ENCODE results near the gene GIT2. TPM values are rescaled to one million over a fixed set of nuclear protein-coding genes. Genes with fewer than 3 reads are reported as not detected.

Gene GIT2
- total RNA-seq, 4 donors from 2014 or later, result 28.7 to 46.5 (median 36.2) TPM

DNA sequence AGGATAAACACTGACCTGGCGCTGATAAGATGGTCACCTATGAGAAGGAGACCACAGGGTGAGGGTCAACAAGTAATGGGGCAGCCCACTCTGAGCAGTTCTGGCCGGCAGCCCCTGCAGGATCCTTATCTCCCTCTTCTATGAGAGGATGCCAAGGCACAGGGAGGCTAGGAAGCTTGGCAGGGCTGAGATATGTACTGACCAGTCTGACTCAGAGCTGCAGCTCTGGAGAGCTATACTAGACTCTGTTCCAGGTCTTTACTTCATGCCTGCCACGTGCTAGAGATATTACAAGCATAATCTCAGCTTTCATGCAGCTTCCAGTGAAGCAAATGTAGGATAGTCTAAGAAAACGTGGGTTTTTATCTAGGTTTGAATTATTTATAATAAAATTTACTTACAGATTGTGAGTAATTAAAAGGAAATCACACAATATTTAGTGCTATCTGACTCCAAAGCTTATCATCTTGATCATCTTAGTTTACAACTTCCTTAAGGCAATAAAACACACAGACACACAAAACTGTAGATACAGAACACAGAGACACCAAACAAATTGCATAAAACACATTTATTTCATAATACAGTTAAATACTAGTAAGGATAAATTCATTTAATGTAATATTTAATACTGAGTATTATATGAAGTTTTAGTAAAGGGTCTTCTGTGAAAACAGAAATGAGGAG is 32.3 kb downstream of the GIT2 start:
- WGBS, result 64% methylated on average over 4 of the region's 4 CpGs
- Histone ChIP-seq H3K27ac (replicated peaks in 1 of 4) (no peak overlapping the region), H3K36me3 (peaks cover 14 to 100% (median 83%) of the 10 kb centered on the region in 4 donors), H3K9me3 (no peaks in the 10 kb centered on the region), H3K4me3 (no peak overlapping the region), H3K4me1 (peaks cover 0 to 4% (median 0%) of the 10 kb centered on the region in 4 donors), H3K27me3 (no peaks in the 10 kb centered on the region)
- TF ChIP-seq EP300 (IDR thresholded peaks at IDR 0.05) (no peak), POLR2AphosphoS5 (IDR thresholded peaks at IDR 0.05) (no peak), POLR2A (IDR thresholded peaks at IDR 0.05; ENCODE audit: low read depth) (no peak), CTCF (IDR thresholded peaks at IDR 0.05) (no peak)
- intact Hi-C loops (cut with DNase I), result no loop called here
- DNase-seq (ENCODE audit: extremely low spot score), result no peak

- Histone ChIP-seq H3K27me3 (no peaks in the 10 kb centered on the region), H3K27ac (replicated peaks in 1 of 4) (no peak overlapping the region), H3K4me3 (no peak overlapping the region), H3K36me3 (peaks cover 20 to 100% (median 83%) of the 10 kb centered on the region in 4 donors), H3K4me1 (peaks cover 0 to 4% (median 0%) of the 10 kb centered on the region in 4 donors), H3K9me3 (no peaks in the 10 kb centered on the region)
- DNase-seq (ENCODE audit: extremely low spot score), result no peak
- TF ChIP-seq EP300 (IDR thresholded peaks at IDR 0.05), result no peak
- no peak for TF ChIP-seq CTCF (IDR thresholded peaks at IDR 0.05)
- TF ChIP-seq POLR2AphosphoS5 (IDR thresholded peaks at IDR 0.05), result no peak
- TF ChIP-seq POLR2A (IDR thresholded peaks at IDR 0.05; ENCODE audit: low read depth), result no peak
- WGBS, result 82% methylated on average over 1 of the region's 1 CpG
- intact Hi-C loops (cut with DNase I), result no loop called here
Observed at GRCh38 chr12:109963330-109963729, 32.8 kb downstream of the GIT2 start.

DNA sequence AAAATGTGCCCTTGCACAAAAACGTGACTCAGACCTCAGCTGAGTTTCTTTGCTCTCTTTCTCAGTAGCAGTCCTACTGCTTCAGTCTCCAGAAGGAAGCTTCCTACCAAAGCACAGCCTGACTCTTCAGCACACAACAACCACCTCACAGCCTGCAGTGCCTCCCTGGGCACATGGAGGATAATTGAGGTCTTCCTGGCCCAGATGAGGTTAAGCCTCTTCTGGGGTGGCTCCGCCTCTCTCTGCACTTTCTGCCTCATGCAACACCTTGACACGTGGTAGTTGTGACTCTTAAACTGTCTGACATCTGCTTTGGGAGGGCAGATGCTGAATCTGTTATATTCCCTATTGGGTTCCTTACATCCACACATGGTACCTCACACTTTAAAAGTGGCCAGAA is 33.8 kb downstream of the GIT2 start:
- 86% methylated on average over 3 of the region's 3 CpGs for WGBS
- Histone ChIP-seq H3K4me3 (no peak overlapping the region), H3K4me1 (peaks cover 0 to 4% (median 0%) of the 10 kb centered on the region in 4 donors), H3K9me3 (no peaks in the 10 kb centered on the region), H3K36me3 (peaks cover 20 to 100% (median 82%) of the 10 kb centered on the region in 4 donors), H3K27ac (replicated peaks in 1 of 4) (no peak overlapping the region), H3K27me3 (no peaks in the 10 kb centered on the region)
- TF ChIP-seq POLR2A (IDR thresholded peaks at IDR 0.05; ENCODE audit: low read depth) (no peak), EP300 (IDR thresholded peaks at IDR 0.05) (no peak), POLR2AphosphoS5 (IDR thresholded peaks at IDR 0.05) (no peak), CTCF (IDR thresholded peaks at IDR 0.05) (no peak)
- no peak for DNase-seq (ENCODE audit: extremely low spot score)
- intact Hi-C loops (cut with DNase I), result no loop called here

- no peaks in the 10 kb centered on the region for H3K27me3 ChIP-seq
- peaks cover 20 to 100% (median 86%) of the 10 kb centered on the region in 4 donors for H3K36me3 ChIP-seq
- no peak overlapping the region for H3K4me3 ChIP-seq
- no peak for DNase-seq (ENCODE audit: extremely low spot score)
- intact Hi-C loops (cut with DNase I), result no loop called here
- 80% methylated on average over 6 of the region's 6 CpGs for WGBS
- no peak for TF ChIP-seq EP300 (IDR thresholded peaks at IDR 0.05)
- peaks cover 0 to 4% (median 0%) of the 10 kb centered on the region in 4 donors for H3K4me1 ChIP-seq
- no peaks in the 10 kb centered on the region for H3K9me3 ChIP-seq
- no peak overlapping the region for H3K27ac ChIP-seq (replicated peaks in 1 of 4)
Observed at GRCh38 chr12:109961612-109962011, 34.6 kb downstream of the GIT2 start.

DNA sequence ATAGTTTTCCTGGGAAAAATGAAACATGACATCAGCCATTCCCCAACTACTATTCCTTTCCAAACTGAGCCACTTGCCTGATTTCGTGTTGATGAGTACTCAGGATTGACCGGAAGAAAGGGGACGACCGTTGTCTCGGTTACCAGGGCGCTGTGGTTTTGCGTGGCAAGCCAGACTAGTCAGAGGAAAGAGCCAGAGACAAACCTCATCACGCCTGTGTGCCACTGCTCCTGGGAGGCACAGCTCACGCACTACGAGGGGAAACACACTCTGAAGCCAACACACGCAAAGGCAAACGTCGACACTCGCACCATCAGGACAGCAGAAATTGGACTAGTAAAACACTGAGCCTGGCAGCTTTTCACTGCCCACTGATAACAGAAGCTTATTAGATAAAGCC is 35.0 kb downstream of the GIT2 start:
- Histone ChIP-seq H3K4me3 (no peak overlapping the region), H3K36me3 (peaks cover 20 to 100% (median 89%) of the 10 kb centered on the region in 4 donors), H3K27ac (replicated peaks in 1 of 4) (no peak overlapping the region), H3K27me3 (no peaks in the 10 kb centered on the region), H3K4me1 (peaks cover 0 to 4% (median 0%) of the 10 kb centered on the region in 4 donors), H3K9me3 (no peaks in the 10 kb centered on the region)
- DNase-seq (ENCODE audit: extremely low spot score), result no peak
- 82% methylated on average over 9 of the region's 14 CpGs for whole genome bisulfite sequencing
- intact Hi-C loops (cut with DNase I), result no loop called here
- no peak for TF ChIP-seq POLR2A (IDR thresholded peaks at IDR 0.05; ENCODE audit: low read depth)
- no peak for TF ChIP-seq POLR2AphosphoS5 (IDR thresholded peaks at IDR 0.05)
- no peak for TF ChIP-seq CTCF (IDR thresholded peaks at IDR 0.05)
- TF ChIP-seq EP300 (IDR thresholded peaks at IDR 0.05), result no peak

Data from esophagus muscularis mucosa (tissue), 4 donors.